G401 (cell line): ENCODE measurements around the gene CRAMP1. TPM values are rescaled to one million over a fixed set of nuclear protein-coding genes. Genes with fewer than 3 reads are reported as not detected.

Experiments used
- DNase-seq: peaks from one replicate; pipeline ENCODE4 v3.0.0-alpha.2; 2015; ENCODE audit warnings: low spot score
- in situ Hi-C: cut with HindIII; loops from 2 replicates; pipeline ENCODE4 v1.10.0; 2016; ENCODE audit warnings: low sequenced_read_pairs, mixed read lengths
- total RNA-seq: library from RNA; depleted of rRNA; stranded (reverse); fragments of >200 nt; shearing (Covaris generic); gene quantifications from 2 replicates; pipeline ENCODE4 v1.2.3, GENCODE V29; 2014

The CRAMP1 gene
- total RNA-seq, 1 experiment from 2014 or later: 7.6 TPM

- DNase-seq: no peak
- in situ Hi-C loops: no loop called here
Observed at GRCh38 chr16:1596516-1596915, 15.6 kb upstream of the CRAMP1 start.

GRCh38 chr16:1597154-1597553, 15.0 kb upstream of the CRAMP1 start:
- no peak for DNase-seq
- in situ Hi-C loops: no loop called here

- DNase-seq: no peak
- in situ Hi-C loops: no loop called here
Observed at GRCh38 chr16:1601031-1601430, 11.1 kb upstream of the CRAMP1 start.

GRCh38 chr16:1601489-1601888, 10.7 kb upstream of the CRAMP1 start:
- in situ Hi-C loops: no loop called here

GRCh38 chr16:1602285-1602684, 9.9 kb upstream of the CRAMP1 start:
- no peak for DNase-seq
- in situ Hi-C loops: no loop called here

More at GRCh38 chr16:1601489-1601888, 10.7 kb upstream of the CRAMP1 start:
- no peak for DNase-seq

- DNase-seq: no peak
- in situ Hi-C loops: no loop called here
Observed at GRCh38 chr16:1606774-1607173, 5.4 kb upstream of the CRAMP1 start.

GRCh38 chr16:1607971-1608370, 4.2 kb upstream of the CRAMP1 start:
- in situ Hi-C loops: no loop called here
- no peak for DNase-seq

GRCh38 chr16:1610071-1610898, 1.9 kb upstream of the CRAMP1 start:
- DNase-seq: peak; percentile 84
- in situ Hi-C loops: no loop called here

GRCh38 chr16:1610899-1611632, 1.1 kb upstream of the CRAMP1 start:
- in situ Hi-C loops: no loop called here
- DNase-seq: no peak

GRCh38 chr16:1613211-1613622, 1.1 kb downstream of the CRAMP1 start:
- in situ Hi-C loops: no loop called here
- DNase-seq: no peak

- no peak for DNase-seq
- in situ Hi-C loops: no loop called here
Observed at GRCh38 chr16:1613728-1614455, 1.7 kb downstream of the CRAMP1 start.

GRCh38 chr16:1614456-1615102, 2.4 kb downstream of the CRAMP1 start:
- no peak for DNase-seq
- in situ Hi-C loops: no loop called here

GRCh38 chr16:1615761-1616160, 3.6 kb downstream of the CRAMP1 start:
- no peak for DNase-seq
- in situ Hi-C loops: no loop called here

- in situ Hi-C loops: no loop called here
Observed at GRCh38 chr16:1619976-1620375, 7.8 kb downstream of the CRAMP1 start.

GRCh38 chr16:1620391-1620790, 8.2 kb downstream of the CRAMP1 start:
- no peak for DNase-seq
- in situ Hi-C loops: no loop called here

More at GRCh38 chr16:1619976-1620375, 7.8 kb downstream of the CRAMP1 start:
- DNase-seq: no peak

GRCh38 chr16:1621851-1622250, 9.7 kb downstream of the CRAMP1 start:
- no peak for DNase-seq
- in situ Hi-C loops: no loop called here

GRCh38 chr16:1626327-1626726, 14.2 kb downstream of the CRAMP1 start:
- in situ Hi-C loops: no loop called here
- no peak for DNase-seq

GRCh38 chr16:1626776-1627175, 14.6 kb downstream of the CRAMP1 start:
- no peak for DNase-seq
- in situ Hi-C loops: no loop called here

GRCh38 chr16:1630450-1631213, 18.5 kb downstream of the CRAMP1 start:
- in situ Hi-C loops: no loop called here
- peak; percentile 64 for DNase-seq
